Left renal pelvis (tissue), 4 donors: ENCODE measurements around the gene SWAP70. TPM values are rescaled to one million over a fixed set of nuclear protein-coding genes. Genes with fewer than 3 reads are reported as not detected.

Experiments
- DNase-seq, 4 donors: peaks; one replicate each; pipeline ENCODE4 v3.0.0-alpha.2; 2013; ENCODE audit warnings: low read depth in 4 of 4, low spot score in 3 of 4
- polyA plus RNA-seq, 4 donors: library from polyadenylated mRNA; unstranded; fragments of 120-200 nt; gene quantifications; one replicate each; pipeline ENCODE4 v1.2.1, GENCODE V29; 2013; ENCODE audit not compliant: insufficient read length in 4 of 4

The SWAP70 gene
- polyA plus RNA-seq, 4 donors: 22.1 to 29.7 (median 26.0) TPM

- DNase-seq: no peak
These were observed 84.0 kb downstream of the SWAP70 start for GRCh38 chr11:9747828-9748227.

- peak in 2 of 4 donors; percentile 39 to 44 for DNase-seq
These were observed 84.6 kb downstream of the SWAP70 start for GRCh38 chr11:9748361-9748970.

- DNase-seq: no peak
These were observed 86.7 kb downstream of the SWAP70 start for GRCh38 chr11:9750551-9750950.

GRCh38 chr11:9752091-9752490 is 88.2 kb downstream of the SWAP70 start:
- no peak for DNase-seq

- no peak for DNase-seq
These were observed 89.1 kb downstream of the SWAP70 start for GRCh38 chr11:9753021-9753420.

- DNase-seq: no peak
These were observed 90.2 kb downstream of the SWAP70 start for GRCh38 chr11:9754010-9754471.

GRCh38 chr11:9755561-9756185 is 91.8 kb downstream of the SWAP70 start:
- DNase-seq: no peak

- no peak for DNase-seq
These were observed 92.6 kb downstream of the SWAP70 start for GRCh38 chr11:9756461-9756860.

GRCh38 chr11:9756878-9757277 is 93.0 kb downstream of the SWAP70 start:
- no peak for DNase-seq

GRCh38 chr11:9757809-9758636 is 94.1 kb downstream of the SWAP70 start:
- peak in 2 of 4 donors; percentile 55 to 58 for DNase-seq

GRCh38 chr11:9758637-9759518 is 95.0 kb downstream of the SWAP70 start:
- peak in 2 of 4 donors; percentile 46 to 71 for DNase-seq

- DNase-seq: peak in 2 of 4 donors; percentile 41 to 50
These were observed 95.8 kb downstream of the SWAP70 start for GRCh38 chr11:9759519-9760192.

- no peak for DNase-seq
These were observed 96.3 kb downstream of the SWAP70 start for GRCh38 chr11:9760193-9760575.

- DNase-seq: no peak
These were observed 97.6 kb downstream of the SWAP70 start for GRCh38 chr11:9761441-9761945.

GRCh38 chr11:9762531-9762930 is 98.7 kb downstream of the SWAP70 start:
- no peak for DNase-seq

- DNase-seq: no peak
These were observed 99.4 kb downstream of the SWAP70 start for GRCh38 chr11:9763301-9763700.

GRCh38 chr11:9765320-9766101 is 101.6 kb downstream of the SWAP70 start:
- DNase-seq: peak in 3 of 4 donors; percentile 52 to 69 (median 59)

GRCh38 chr11:9769621-9770020 is 105.7 kb downstream of the SWAP70 start:
- no peak for DNase-seq

GRCh38 chr11:9771071-9771511 is 107.2 kb downstream of the SWAP70 start:
- no peak for DNase-seq
